ENCODE data around the gene SPRED1.

DNA sequence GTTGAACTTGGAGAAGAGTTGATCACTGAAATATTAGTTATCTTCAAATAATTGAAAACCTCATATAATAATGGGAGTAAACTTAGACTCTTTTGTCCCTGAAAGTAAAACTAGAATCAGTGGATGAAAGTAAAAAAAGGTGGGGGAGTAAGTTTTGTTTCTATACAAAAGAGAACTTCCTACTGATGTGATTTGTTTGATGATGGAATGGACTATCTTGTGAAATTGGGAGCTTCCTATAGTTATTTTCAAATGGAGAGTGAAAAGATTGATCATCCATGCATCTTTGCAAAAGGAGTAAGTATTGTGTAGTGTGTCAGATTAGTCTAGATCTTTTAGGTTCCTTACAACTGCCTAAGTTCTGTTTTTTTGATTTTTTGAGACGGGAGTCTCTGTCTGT lies 28.4 kb downstream of the SPRED1 start:
- TF ChIP-seq POLR2A (IDR thresholded peaks at IDR 0.05) (no peak), EP300 (IDR thresholded peaks at IDR 0.05; ENCODE audit: low read depth) (no peak)
- TF ChIP-seq, protein P1, sequence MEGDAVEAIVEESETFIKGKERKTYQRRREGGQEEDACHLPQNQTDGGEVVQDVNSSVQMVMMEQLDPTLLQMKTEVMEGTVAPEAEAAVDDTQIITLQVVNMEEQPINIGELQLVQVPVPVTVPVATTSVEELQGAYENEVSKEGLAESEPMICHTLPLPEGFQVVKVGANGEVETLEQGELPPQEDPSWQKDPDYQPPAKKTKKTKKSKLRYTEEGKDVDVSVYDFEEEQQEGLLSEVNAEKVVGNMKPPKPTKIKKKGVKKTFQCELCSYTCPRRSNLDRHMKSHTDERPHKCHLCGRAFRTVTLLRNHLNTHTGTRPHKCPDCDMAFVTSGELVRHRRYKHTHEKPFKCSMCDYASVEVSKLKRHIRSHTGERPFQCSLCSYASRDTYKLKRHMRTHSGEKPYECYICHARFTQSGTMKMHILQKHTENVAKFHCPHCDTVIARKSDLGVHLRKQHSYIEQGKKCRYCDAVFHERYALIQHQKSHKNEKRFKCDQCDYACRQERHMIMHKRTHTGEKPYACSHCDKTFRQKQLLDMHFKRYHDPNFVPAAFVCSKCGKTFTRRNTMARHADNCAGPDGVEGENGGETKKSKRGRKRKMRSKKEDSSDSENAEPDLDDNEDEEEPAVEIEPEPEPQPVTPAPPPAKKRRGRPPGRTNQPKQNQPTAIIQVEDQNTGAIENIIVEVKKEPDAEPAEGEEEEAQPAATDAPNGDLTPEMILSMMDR (IDR thresholded peaks at IDR 0.05), result no peak
